ENCODE data around the gene CASP8. TPM values are rescaled to one million over a fixed set of nuclear protein-coding genes. Genes with fewer than 3 reads are reported as not detected.
A peak's percentile ranks its signal among the peaks of the same experiment; 100 is the strongest.

CASP8 gene
- total and polyA plus RNA-seq, 9 of the 15 experiments (the other 6 are each of a cell fraction or from before 2014, with no cell fraction given), result 10.2 to 31.4 (median 19.4) TPM

DNA sequence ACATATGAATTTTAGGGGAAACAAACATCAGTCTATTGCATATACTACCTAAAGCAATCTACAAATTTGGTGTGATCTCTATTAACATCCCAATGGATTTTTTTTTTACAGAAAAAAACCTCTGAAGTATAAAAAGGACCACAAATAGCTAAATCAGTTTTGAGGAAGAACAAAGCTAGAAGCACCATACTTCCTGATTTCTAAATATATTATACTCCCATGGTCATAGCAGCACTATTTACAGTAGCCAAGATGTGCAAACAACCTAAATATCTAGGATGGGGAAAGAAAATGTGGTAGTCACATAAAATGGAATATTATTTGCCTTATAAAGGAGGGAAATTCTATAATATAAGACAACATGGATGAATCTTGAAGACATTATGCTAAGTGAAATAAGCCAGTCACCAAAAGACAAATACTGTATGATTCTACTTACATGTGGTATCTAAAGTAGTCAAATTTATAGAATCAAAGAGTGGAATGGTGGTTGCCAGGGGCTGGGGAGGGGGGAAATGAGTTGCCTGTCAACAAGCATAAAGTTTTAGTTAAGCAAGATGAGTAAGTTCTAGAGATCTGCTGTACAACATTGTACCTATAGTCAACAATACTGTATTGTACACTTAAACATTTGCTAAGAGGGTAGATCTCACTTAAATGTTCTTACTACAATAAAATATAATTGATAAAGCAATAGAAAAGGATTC lies 17.6 kb upstream of the CASP8 start:
- no peak for ATAC-seq
- no peak overlapping the region for H3K27ac ChIP-seq (ENCODE audit: extremely low read depth, low read depth, low read length)
- H3K79me2 ChIP-seq (ENCODE audit: control insufficient read depth, insufficient read depth, low read length), result peaks cover 3% of the 10 kb centered on the region; the same call in 2 of the 3 replicates
- H3K9me1 ChIP-seq (ENCODE audit: control insufficient read depth, insufficient read depth, low read length), result no peaks in the 10 kb centered on the region
- no peaks in the 10 kb centered on the region; a peak in 1 of 5 replicates for H3K4me1 ChIP-seq (replicated peaks in 1 of 2; ENCODE audit: control insufficient read depth in 2 of 2, insufficient read depth in 2 of 2, low read length in 2 of 2)
- POLR2A ChIA-PET, result interaction anchor here (0.8 to 1.3 kb wide), 3 partner anchors 9 to 15 kb away, joined by 3 to 4 read pairs (median 3); no protein-coding TSS in a partner anchor
- H3K9ac ChIP-seq (ENCODE audit: insufficient read depth in 1 of 2, low read depth in 2 of 2, low read length in 2 of 2), result no peak overlapping the region
- no peaks in the 10 kb centered on the region for H4K20me1 ChIP-seq (replicated peaks; ENCODE audit: control insufficient read depth, insufficient read depth, low read length)
- H3K27me3 ChIP-seq (ENCODE audit: control insufficient read depth in 2 of 2, insufficient read depth in 2 of 2, low read length in 2 of 2), result no peaks in the 10 kb centered on the region
- H3K36me3 ChIP-seq (ENCODE audit: control insufficient read depth, insufficient read depth, low read length), result peaks cover 14% of the 10 kb centered on the region; the same call in 2 of the 3 replicates
- H2AFZ ChIP-seq (ENCODE audit: low read depth, low read length), result no peak overlapping the region
- H3K9me3 ChIP-seq (replicated peaks; ENCODE audit: control insufficient read depth, insufficient read depth, low read depth, low read length), result no peaks in the 10 kb centered on the region
- no peak overlapping the region for H3K4me3 ChIP-seq
- TF ChIP-seq GATAD2B (IDR thresholded peaks at IDR 0.05; ENCODE audit: borderline replicate concordance), result no peak
- BruUV-seq (replicated peaks), result no TSS peak
- FAIRE-seq, result no peak
- DNase-seq (ENCODE audit: extremely low read depth in 1 of 4, low spot score in 3 of 4), result no peak
- H3K4me2 ChIP-seq (ENCODE audit: insufficient read depth, low read length), result no peak overlapping the region
- intact Hi-C loops (cut with micrococcal nuclease), result no loop called here
- in situ Hi-C loops (cut with MboI), result no loop called here
- CTCF ChIA-PET (ENCODE audit: low intra/inter-chr PET ratio), result no interaction called here

DNA sequence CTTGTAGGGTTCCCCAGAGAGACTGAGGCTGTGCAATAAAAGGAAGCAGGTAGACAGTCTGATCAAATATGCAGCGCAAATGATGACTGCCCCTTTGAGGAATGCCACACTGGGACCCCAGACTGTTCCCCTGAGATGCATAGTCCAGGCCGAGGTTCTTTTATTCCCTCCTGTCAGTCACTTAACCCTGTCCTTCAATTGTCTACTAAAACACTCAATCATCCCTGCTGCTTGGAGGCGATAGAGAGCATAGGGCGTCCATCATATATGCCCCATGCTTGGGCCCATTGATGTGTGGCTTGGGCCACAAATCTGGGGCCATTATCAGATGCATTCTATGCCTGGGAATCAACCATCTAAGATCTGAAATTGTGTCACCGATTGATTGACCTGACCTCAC lies 15.5 kb upstream of the CASP8 start:
- no peaks in the 10 kb centered on the region for H3K27me3 ChIP-seq (ENCODE audit: control insufficient read depth in 2 of 2, insufficient read depth in 2 of 2, low read length in 2 of 2)
- H3K4me1 ChIP-seq (replicated peaks in 1 of 2; ENCODE audit: control insufficient read depth in 2 of 2, insufficient read depth in 2 of 2, low read length in 2 of 2), result no peaks in the 10 kb centered on the region; a peak in 2 of 5 replicates
- no peaks in the 10 kb centered on the region for H4K20me1 ChIP-seq (replicated peaks; ENCODE audit: control insufficient read depth, insufficient read depth, low read length)
- ChIA-PET CTCF (ENCODE audit: low intra/inter-chr PET ratio) (no interaction called here), POLR2A (interaction anchor here (1.1 kb wide), 1 partner anchor 15 kb away, joined by 3 read pairs; the partner anchor contains the start of gene CASP8)
- no peak overlapping the region for H3K4me2 ChIP-seq (ENCODE audit: insufficient read depth, low read length)
- TF ChIP-seq ZNF274 (IDR thresholded peaks at IDR 0.05; ENCODE audit: borderline replicate concordance, low read depth, low read length) (no peak), MEIS2 (IDR thresholded peaks at IDR 0.05; ENCODE audit: partially characterized antibody) (peak; percentile 53), TEAD2 (tag; IDR thresholded peaks at IDR 0.05) (no peak)
- TF ChIP-seq, protein P1, sequence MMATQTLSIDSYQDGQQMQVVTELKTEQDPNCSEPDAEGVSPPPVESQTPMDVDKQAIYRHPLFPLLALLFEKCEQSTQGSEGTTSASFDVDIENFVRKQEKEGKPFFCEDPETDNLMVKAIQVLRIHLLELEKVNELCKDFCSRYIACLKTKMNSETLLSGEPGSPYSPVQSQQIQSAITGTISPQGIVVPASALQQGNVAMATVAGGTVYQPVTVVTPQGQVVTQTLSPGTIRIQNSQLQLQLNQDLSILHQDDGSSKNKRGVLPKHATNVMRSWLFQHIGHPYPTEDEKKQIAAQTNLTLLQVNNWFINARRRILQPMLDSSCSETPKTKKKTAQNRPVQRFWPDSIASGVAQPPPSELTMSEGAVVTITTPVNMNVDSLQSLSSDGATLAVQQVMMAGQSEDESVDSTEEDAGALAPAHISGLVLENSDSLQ (IDR thresholded peaks at IDR 0.05), result peak; percentile 61
- no peaks in the 10 kb centered on the region for H3K9me1 ChIP-seq (ENCODE audit: control insufficient read depth, insufficient read depth, low read length)
- no peaks in the 10 kb centered on the region for H3K79me2 ChIP-seq (ENCODE audit: control insufficient read depth, insufficient read depth, low read length)
- in situ Hi-C loops (cut with MboI) (no loop called here), intact Hi-C loops (cut with micrococcal nuclease) (no loop called here)
- peaks cover 7% of the 10 kb centered on the region; the same call in 2 of the 3 replicates for H3K36me3 ChIP-seq (ENCODE audit: control insufficient read depth, insufficient read depth, low read length)
- no peak overlapping the region for H2AFZ ChIP-seq (ENCODE audit: low read depth, low read length)
- WGBS (ENCODE audit: insufficient coverage, low coverage, missing lambda C conversion rate), result 72% methylated on average over 3 of the region's 5 CpGs
- DNase-seq (ENCODE audit: extremely low read depth in 1 of 4, low spot score in 3 of 4) (no peak), ATAC-seq (peak; percentile 56), FAIRE-seq (no peak)
- no peak overlapping the region for H3K27ac ChIP-seq (ENCODE audit: extremely low read depth, low read depth, low read length)
- H3K9ac ChIP-seq (ENCODE audit: insufficient read depth in 1 of 2, low read depth in 2 of 2, low read length in 2 of 2), result no peak overlapping the region
- no TSS peak for BruUV-seq (replicated peaks)
- no peak overlapping the region for H3K4me3 ChIP-seq
- no peaks in the 10 kb centered on the region for H3K9me3 ChIP-seq (replicated peaks; ENCODE audit: control insufficient read depth, insufficient read depth, low read depth, low read length)
